Measurements from ENCODE around the gene SLC9A5.

SLC9A5 gene

GRCh38 chr16:67283039-67283825, 34.5 kb downstream of the SLC9A5 start:
- no peak for DNase-seq

GRCh38 chr16:67283826-67284555, 35.2 kb downstream of the SLC9A5 start:
- no peak for DNase-seq

GRCh38 chr16:67284699-67285646, 36.2 kb downstream of the SLC9A5 start:
- DNase-seq, result no peak

GRCh38 chr16:67286441-67287235, 37.9 kb downstream of the SLC9A5 start:
- DNase-seq, result no peak

- no peak for DNase-seq
These were observed 39.2 kb downstream of the SLC9A5 start for GRCh38 chr16:67287960-67288359.

- no peak for DNase-seq
These were observed 42.7 kb downstream of the SLC9A5 start for GRCh38 chr16:67291461-67291860.

- no peak for DNase-seq
These were observed 45.5 kb downstream of the SLC9A5 start for GRCh38 chr16:67294171-67294757.

- DNase-seq, result no peak
These were observed 46.2 kb downstream of the SLC9A5 start for GRCh38 chr16:67294938-67295361.

- no peak for DNase-seq
These were observed 47.6 kb downstream of the SLC9A5 start for GRCh38 chr16:67296420-67296819.

- DNase-seq, result no peak
These were observed 49.5 kb downstream of the SLC9A5 start for GRCh38 chr16:67298277-67298676.

GRCh38 chr16:67299269-67299668, 50.5 kb downstream of the SLC9A5 start:
- no peak for DNase-seq

GRCh38 chr16:67301080-67301782, 52.5 kb downstream of the SLC9A5 start:
- DNase-seq, result no peak

GRCh38 chr16:67302076-67302475, 53.3 kb downstream of the SLC9A5 start:
- no peak for DNase-seq

GRCh38 chr16:67302970-67303369, 54.2 kb downstream of the SLC9A5 start:
- no peak for DNase-seq

GRCh38 chr16:67304020-67304419, 55.2 kb downstream of the SLC9A5 start:
- DNase-seq, result no peak

- DNase-seq, result no peak
These were observed 56.7 kb downstream of the SLC9A5 start for GRCh38 chr16:67305216-67306071.

- DNase-seq, result no peak
These were observed 61.8 kb downstream of the SLC9A5 start for GRCh38 chr16:67310561-67310960.

GRCh38 chr16:67311607-67312488, 63.1 kb downstream of the SLC9A5 start:
- DNase-seq, result no peak

- DNase-seq, result no peak
These were observed 63.9 kb downstream of the SLC9A5 start for GRCh38 chr16:67312719-67313118.

Measured in CD4-positive, alpha-beta T cell treated with Interleukin-12 subunit alpha and Interleukin-12 subunit beta, for 1 hour (primary cell).